Bronchial epithelial cell (primary cell): ENCODE measurements around the gene ABTB2. TPM values are rescaled to one million over a fixed set of nuclear protein-coding genes. Genes with fewer than 3 reads are reported as not detected.

Experiments
- DNase-seq: peaks from one replicate; pipeline ENCODE4 v3.0.0-alpha.2; 2010; ENCODE audit warnings: low read depth
- FAIRE-seq: peaks from 2 replicates; lab custom pipeline; 2011; peaks lifted over from hg19 to GRCh38; lab: Jason Lieb, UNC
- H3K27me3 ChIP-seq: 2 replicates; pipeline ENCODE4 v1.5.1; 2011; ENCODE audit warnings: low read length; ENCODE audit not compliant: control insufficient read depth, insufficient read depth
- H3K36me3 ChIP-seq: 2 replicates; pipeline ENCODE4 v1.5.1; 2011; ENCODE audit warnings: low read length; ENCODE audit not compliant: control insufficient read depth, insufficient read depth
- H3K4me3 ChIP-seq: 2 replicates; pipeline ENCODE4 v1.5.1; 2011; ENCODE audit warnings: mild to moderate bottlenecking, low read depth, low read length, control low read depth
- total RNA-seq: library from RNA; depleted of rRNA; stranded (reverse); fragments of >200 nt; gene quantifications from 2 replicates; pipeline ENCODE4 v1.2.1, GENCODE V29; 2014
- TF ChIP-seq, protein P1 (sequence below): IDR thresholded peaks from 2 replicates; pipeline ENCODE4 v1.5.1; 2011; ENCODE audit warnings: mild to moderate bottlenecking, moderate library complexity, low read length, control low read depth, inconsistent platforms; ENCODE audit not compliant: insufficient read depth, severe bottlenecking

ABTB2 gene
- total RNA-seq, 1 donor from 2014 or later = 0.53 TPM

DNA sequence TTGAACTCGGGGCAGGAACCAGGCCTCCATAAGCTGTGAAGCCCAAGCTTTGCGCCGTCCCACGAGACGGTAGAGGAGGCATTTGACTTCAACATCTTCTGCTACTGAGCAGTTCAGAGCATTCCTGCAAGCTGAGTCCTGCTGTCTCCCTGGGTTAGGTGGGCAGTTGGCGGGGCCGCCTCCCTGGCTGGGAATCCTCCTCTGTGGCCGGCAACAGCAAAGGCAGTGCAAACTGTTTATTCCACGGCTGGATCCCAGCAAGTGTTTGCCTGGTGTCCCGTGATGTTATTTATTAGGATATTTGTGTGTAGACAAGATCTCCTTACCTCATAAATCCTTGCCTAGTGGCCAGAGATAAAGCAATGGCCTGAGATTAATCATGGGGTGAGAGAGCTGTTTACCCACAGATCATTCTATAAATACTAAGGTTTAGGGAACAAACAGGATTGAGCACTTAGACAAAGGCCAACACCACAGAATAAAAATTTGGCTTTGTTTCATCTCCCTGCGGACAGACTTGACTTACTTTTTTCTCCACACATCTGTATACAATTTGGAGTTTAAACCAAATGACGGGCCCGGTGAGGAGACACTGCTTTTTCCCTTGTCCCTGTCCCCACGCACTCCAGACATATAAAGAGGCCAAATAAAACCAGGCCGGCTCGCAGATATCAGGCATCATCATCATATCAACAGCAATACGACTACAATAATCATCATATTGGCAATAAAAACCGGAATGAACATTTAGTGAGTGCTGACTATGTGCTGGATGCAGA is 189.0 kb downstream of the ABTB2 start:
- DNase-seq (no peak), FAIRE-seq (no peak)
- Histone ChIP-seq H3K27me3 (no peaks in the 10 kb centered on the region), H3K4me3 (no peak overlapping the region), H3K36me3 (no peaks in the 10 kb centered on the region)
- TF ChIP-seq, protein P1, sequence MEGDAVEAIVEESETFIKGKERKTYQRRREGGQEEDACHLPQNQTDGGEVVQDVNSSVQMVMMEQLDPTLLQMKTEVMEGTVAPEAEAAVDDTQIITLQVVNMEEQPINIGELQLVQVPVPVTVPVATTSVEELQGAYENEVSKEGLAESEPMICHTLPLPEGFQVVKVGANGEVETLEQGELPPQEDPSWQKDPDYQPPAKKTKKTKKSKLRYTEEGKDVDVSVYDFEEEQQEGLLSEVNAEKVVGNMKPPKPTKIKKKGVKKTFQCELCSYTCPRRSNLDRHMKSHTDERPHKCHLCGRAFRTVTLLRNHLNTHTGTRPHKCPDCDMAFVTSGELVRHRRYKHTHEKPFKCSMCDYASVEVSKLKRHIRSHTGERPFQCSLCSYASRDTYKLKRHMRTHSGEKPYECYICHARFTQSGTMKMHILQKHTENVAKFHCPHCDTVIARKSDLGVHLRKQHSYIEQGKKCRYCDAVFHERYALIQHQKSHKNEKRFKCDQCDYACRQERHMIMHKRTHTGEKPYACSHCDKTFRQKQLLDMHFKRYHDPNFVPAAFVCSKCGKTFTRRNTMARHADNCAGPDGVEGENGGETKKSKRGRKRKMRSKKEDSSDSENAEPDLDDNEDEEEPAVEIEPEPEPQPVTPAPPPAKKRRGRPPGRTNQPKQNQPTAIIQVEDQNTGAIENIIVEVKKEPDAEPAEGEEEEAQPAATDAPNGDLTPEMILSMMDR = no peak

DNA sequence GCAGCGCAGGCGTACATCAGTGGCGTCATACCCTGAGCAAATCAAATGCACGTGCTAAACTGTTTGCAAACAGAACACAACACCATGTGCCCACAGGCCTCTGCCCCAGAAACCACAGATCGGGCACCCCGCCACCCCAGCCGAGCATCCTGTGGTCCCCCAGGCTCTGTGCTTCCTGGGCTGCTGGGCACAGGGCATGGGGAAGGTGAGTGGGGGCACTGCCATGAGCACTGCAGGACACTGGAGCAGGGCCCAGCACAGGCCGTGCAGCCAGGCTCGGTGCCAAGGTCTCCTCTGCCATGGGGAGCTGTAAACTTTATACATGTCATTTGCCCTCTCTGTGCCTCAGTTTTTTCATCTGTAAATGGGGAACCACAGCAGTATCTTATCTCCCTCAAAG is 189.8 kb downstream of the ABTB2 start:
- Histone ChIP-seq H3K36me3 (no peaks in the 10 kb centered on the region), H3K4me3 (no peak overlapping the region), H3K27me3 (no peaks in the 10 kb centered on the region)
- no peak for DNase-seq
- TF ChIP-seq, protein P1 = no peak
- FAIRE-seq = no peak

DNA sequence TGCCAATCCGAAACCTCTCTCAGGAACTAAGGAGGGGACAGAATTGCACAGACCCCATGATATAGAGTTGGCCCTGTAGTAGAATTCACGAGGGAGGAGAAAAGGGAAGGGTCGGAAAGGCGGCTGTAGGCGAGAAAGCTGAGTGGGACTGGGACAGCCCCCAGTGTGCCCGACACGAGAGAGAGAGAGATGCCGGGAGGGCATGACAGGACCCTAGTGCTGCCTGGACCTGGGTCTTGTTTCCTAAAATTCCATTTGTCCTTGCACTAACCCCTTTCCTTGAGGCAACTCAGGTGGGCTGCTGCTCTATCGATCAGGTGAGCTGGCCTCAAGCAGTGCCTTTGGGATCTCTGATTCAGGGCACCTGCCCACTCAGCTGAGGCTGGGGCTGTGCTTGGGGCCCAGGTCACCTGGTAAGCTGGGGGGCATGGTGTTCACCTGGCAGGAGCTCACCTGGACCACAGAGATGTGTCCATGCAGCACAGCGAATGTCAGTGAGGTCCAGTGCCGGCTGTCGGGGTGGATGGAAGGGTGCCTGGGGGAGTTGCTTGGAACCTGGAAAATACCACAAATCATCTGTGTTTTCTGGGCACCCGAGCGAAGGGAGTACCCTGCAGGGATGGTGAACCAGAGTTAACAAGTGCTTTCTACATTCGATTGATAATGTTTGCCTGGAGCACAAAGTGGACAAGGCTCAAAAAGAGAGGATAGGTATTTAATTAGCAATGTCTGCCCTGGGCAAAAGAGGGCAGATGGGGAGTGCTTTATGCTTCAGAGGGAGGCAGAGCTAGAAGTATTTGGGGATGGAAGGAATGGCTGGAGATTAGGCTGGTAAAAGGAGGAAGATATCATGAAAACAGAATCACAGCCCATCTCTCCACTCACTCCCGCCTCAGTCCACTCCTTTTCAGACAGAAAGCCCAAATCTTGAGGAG is 190.7 kb downstream of the ABTB2 start:
- Histone ChIP-seq H3K36me3 (no peaks in the 10 kb centered on the region), H3K4me3 (no peak overlapping the region), H3K27me3 (no peaks in the 10 kb centered on the region)
- no peak for DNase-seq
- peak; percentile 7 for FAIRE-seq
- TF ChIP-seq, protein P1 = no peak

DNA sequence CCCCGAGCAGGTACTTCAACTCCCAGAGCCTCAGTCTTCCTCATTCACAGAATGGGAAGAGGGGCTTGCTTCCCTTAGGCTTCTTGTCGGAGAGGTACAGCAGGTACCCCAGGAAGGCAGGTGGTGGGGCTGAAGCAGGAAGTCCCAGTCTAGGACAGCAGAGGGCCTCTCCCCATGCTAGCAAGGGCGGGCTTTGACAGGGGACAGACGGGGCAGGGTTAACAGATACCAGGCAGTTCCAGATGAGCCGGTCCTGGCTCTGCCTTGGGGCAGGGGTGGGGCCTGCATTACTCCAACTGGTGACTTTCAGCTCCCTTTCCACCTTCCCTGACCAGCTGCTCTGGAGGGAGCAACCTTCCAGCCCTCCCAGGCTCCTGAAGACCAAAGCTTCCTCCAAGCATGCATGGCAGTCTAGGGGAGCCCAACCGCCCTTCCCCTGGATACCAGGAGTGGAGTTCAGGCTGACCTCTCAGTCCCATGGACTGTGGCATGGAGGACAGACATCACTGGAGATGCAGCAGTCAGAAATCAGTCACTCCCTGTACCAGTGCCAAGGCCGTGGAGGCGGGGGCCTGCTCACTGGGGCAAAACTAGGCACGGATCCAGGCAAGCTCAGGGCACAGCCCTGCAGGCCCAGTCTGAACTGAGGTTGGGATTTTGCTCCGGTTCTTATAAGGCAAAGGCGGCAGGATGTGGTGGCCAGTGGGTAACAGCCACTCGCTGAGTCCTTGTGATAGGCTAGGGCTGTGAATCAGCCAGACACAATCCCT is 191.8 kb downstream of the ABTB2 start:
- TF ChIP-seq, protein P1 = no peak
- FAIRE-seq = no peak
- Histone ChIP-seq H3K4me3 (no peak overlapping the region), H3K36me3 (no peaks in the 10 kb centered on the region), H3K27me3 (no peaks in the 10 kb centered on the region)
- peak; percentile 19 for DNase-seq

DNA sequence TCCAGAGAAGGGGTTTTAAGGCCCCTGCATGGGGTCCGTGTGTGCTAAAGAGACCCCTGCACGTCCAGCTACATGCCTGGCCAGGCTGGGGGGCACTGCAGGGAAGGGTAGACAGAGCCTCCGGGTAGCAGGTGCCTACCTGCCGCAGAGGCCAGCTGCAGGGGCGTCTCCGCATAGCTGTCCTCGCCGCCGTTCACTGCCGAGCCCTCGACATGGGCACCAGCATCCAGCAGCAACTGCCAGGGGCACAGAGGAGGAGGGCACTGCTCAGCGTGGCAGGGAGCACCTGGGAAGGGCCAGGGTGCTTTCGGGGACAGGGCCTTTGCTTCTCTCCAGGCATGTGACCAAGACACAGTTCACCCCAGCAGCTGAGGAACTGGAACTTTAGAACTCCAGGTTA is 192.7 kb downstream of the ABTB2 start:
- TF ChIP-seq, protein P1 = no peak
- Histone ChIP-seq H3K27me3 (no peaks in the 10 kb centered on the region), H3K4me3 (no peak overlapping the region), H3K36me3 (peaks cover 1% of the 10 kb centered on the region)
- FAIRE-seq = no peak
- DNase-seq = no peak
